Gastrocnemius medialis (tissue), 4 donors: ENCODE results near the gene LEF1.

ENCODE experiments used
- POLR2A ChIP-seq, 2 donors: fragments of 450-650 bp; IDR thresholded peaks; one replicate each; pipeline ENCODE4 v1.6.1; 2017; ENCODE audit warnings: antibody characterized with exemption in 2 of 2, mild to moderate bottlenecking in 2 of 2, moderate library complexity in 2 of 2
- TF ChIP-seq, protein P1 (sequence below), 5 experiments: fragments of 450-650 bp in 3 of 5; fragments of 200-600 bp in 2 of 5; sonication (generic) in 2 of 5; IDR thresholded peaks in 4 of 5; conservative IDR thresholded peaks in 1 of 5; 1 replicate in 4 of 5; 2 replicates in 1 of 5; pipeline ENCODE4 v1.5.1; 2016 to 2019; ENCODE audit warnings: antibody characterized with exemption in 5 of 5, mild to moderate bottlenecking in 3 of 5, moderate library complexity in 3 of 5

GRCh38 chr4:108119199-108119800 lies 49.4 kb downstream of the LEF1 start:
- TF ChIP-seq, protein P1, sequence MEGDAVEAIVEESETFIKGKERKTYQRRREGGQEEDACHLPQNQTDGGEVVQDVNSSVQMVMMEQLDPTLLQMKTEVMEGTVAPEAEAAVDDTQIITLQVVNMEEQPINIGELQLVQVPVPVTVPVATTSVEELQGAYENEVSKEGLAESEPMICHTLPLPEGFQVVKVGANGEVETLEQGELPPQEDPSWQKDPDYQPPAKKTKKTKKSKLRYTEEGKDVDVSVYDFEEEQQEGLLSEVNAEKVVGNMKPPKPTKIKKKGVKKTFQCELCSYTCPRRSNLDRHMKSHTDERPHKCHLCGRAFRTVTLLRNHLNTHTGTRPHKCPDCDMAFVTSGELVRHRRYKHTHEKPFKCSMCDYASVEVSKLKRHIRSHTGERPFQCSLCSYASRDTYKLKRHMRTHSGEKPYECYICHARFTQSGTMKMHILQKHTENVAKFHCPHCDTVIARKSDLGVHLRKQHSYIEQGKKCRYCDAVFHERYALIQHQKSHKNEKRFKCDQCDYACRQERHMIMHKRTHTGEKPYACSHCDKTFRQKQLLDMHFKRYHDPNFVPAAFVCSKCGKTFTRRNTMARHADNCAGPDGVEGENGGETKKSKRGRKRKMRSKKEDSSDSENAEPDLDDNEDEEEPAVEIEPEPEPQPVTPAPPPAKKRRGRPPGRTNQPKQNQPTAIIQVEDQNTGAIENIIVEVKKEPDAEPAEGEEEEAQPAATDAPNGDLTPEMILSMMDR (IDR thresholded peaks at IDR 0.05 in 4 of 5, conservative IDR thresholded peaks at IDR 0.05 in 1 of 5), result no peak
- no peak for TF ChIP-seq POLR2A (IDR thresholded peaks at IDR 0.05)
